K562 (cell line): ENCODE results near the gene LRRC4. TPM values are rescaled to one million over a fixed set of nuclear protein-coding genes. Genes with fewer than 3 reads are reported as not detected.

Source experiments
- ATAC-seq: fragments of 200-7000 bp; cut with Tn5 transposase; 3 replicates; pipeline ENCODE4 v1.9.1; 2020; ENCODE audit warnings: moderate library complexity
- BruUV-seq: library from RNA; stranded (reverse); fragments of 400-500 nt; replicated peaks from 2 replicates; lab custom pipeline; 2021; lab: Mats Ljungman, UMichigan
- CTCF ChIA-PET: fragments of 300-600 bp; formaldehyde crosslinking; extraction: SDS; loops from one replicate; lab custom pipeline; 2021; ENCODE audit warnings: low intra/inter-chr PET ratio; lab: Yijun Ruan, JAX
- POLR2A ChIA-PET: fragments of 300-600, 350-650 bp; sonication (Branson Sonifier 250); formaldehyde crosslinking; extraction: SDS; loops from one replicate; lab custom pipeline; 2021; ENCODE audit warnings: antibody characterized with exemption, inconsistent platforms; lab: Yijun Ruan, JAX
- DNase-seq, 4 experiments: peaks; one replicate each; pipeline versions ENCODE4 v3.0.0 to v3.0.0-alpha.2; 2011 to 2018; ENCODE audit warnings: low spot score in 3 of 4, mixed read lengths in 3 of 4; ENCODE audit errors: extremely low read depth in 1 of 4
- FAIRE-seq: peaks from 2 replicates; lab custom pipeline; 2011; peaks lifted over from hg19 to GRCh38; lab: Jason Lieb, UNC
- H2AFZ ChIP-seq: 2 replicates; pipeline ENCODE4 v1.6.0; 2011; ENCODE audit warnings: low read depth, low read length, control low read depth, inconsistent platforms
- H3K27ac ChIP-seq: fragments of 200-600 bp; 3 replicates; pipeline ENCODE4 v1.8.0; 2011; ENCODE audit warnings: low read depth, mild to moderate bottlenecking, control low read depth, inconsistent platforms, low read length, moderate library complexity, mixed read lengths; ENCODE audit errors: extremely low read depth
- H3K27me3 ChIP-seq, 2 experiments: fragments of 300-600 bp in 1 of 2; 2 replicates in 1 of 2; 3 replicates in 1 of 2; pipeline versions ENCODE4 v1.6.0 to v1.8.0; 2011; ENCODE audit warnings: inconsistent platforms in 2 of 2, low read length in 2 of 2, mild to moderate bottlenecking in 1 of 2, mixed read lengths in 1 of 2, moderate library complexity in 1 of 2; ENCODE audit not compliant: control insufficient read depth in 2 of 2, insufficient read depth in 2 of 2
- H3K36me3 ChIP-seq: fragments of 300-600 bp; 3 replicates; pipeline ENCODE4 v1.8.0; 2011; ENCODE audit warnings: mild to moderate bottlenecking, low read length, inconsistent platforms; ENCODE audit not compliant: control insufficient read depth, insufficient read depth
- H3K4me1 ChIP-seq, 2 experiments: fragments of 200-600 bp in 1 of 2; replicated peaks in 1 of 2; 2 replicates in 1 of 2; 3 replicates in 1 of 2; pipeline versions ENCODE4 v1.5.1 to v1.8.0; 2011; ENCODE audit warnings: inconsistent platforms in 2 of 2, low read length in 2 of 2, mild to moderate bottlenecking in 1 of 2, mixed read lengths in 1 of 2, moderate library complexity in 1 of 2; ENCODE audit not compliant: control insufficient read depth in 2 of 2, insufficient read depth in 2 of 2
- H3K4me2 ChIP-seq: 2 replicates; pipeline ENCODE4 v1.6.1; 2011; ENCODE audit warnings: low read length, control low read depth, inconsistent platforms, mixed read lengths; ENCODE audit not compliant: insufficient read depth
- H3K4me3 ChIP-seq: fragments of 200-600 bp; sonication (generic), shearing (Covaris generic); 2 replicates; pipeline ENCODE4 v1.5.1; 2016; ENCODE audit warnings: control low read depth, inconsistent platforms
- H3K79me2 ChIP-seq: fragments of 200-600 bp; 3 replicates; pipeline ENCODE4 v1.8.0; 2011; ENCODE audit warnings: low read length, inconsistent platforms; ENCODE audit not compliant: control insufficient read depth, insufficient read depth
- H3K9ac ChIP-seq, 2 experiments: 2 replicates each; pipeline versions ENCODE4 v1.6.0 to v1.6.1; 2011; ENCODE audit warnings: low read depth in 2 of 2, low read length in 2 of 2, control low read depth in 1 of 2, inconsistent platforms in 1 of 2, mild to moderate bottlenecking in 1 of 2, mixed read lengths in 1 of 2; ENCODE audit not compliant: insufficient read depth in 1 of 2
- H3K9me1 ChIP-seq: one replicate; pipeline ENCODE4 v1.6.0; 2011; ENCODE audit warnings: inconsistent platforms, mild to moderate bottlenecking, low read length, moderate library complexity; ENCODE audit not compliant: control insufficient read depth, insufficient read depth
- H3K9me3 ChIP-seq: replicated peaks from 2 replicates; pipeline ENCODE4 v1.5.1; 2011; ENCODE audit warnings: low read depth, low read length, inconsistent platforms; ENCODE audit not compliant: control insufficient read depth, insufficient read depth
- H4K20me1 ChIP-seq: replicated peaks from 2 replicates; pipeline ENCODE4 v1.6.1; 2011; ENCODE audit warnings: low read length, inconsistent platforms, mixed read lengths; ENCODE audit not compliant: control insufficient read depth, insufficient read depth
- ILF3 ChIP-seq: fragments of 450-650 bp; IDR thresholded peaks from 2 replicates; pipeline ENCODE4 v1.6.1; 2018; ENCODE audit warnings: antibody characterized with exemption, mild to moderate bottlenecking, moderate library complexity, borderline replicate concordance
- NCOA4 ChIP-seq: fragments of 450-650 bp; IDR thresholded peaks from 2 replicates; pipeline ENCODE4 v1.6.1; 2018; ENCODE audit warnings: mild to moderate bottlenecking; ENCODE audit not compliant: partially characterized antibody
- NFIC ChIP-seq: fragments of 450-650 bp; IDR thresholded peaks from 2 replicates; pipeline ENCODE4 v1.6.1; 2017; ENCODE audit warnings: mild to moderate bottlenecking, inconsistent platforms
- NFIX ChIP-seq: fragments of 250-450 bp; sonication (Bioruptor Pico); IDR thresholded peaks from 2 replicates; pipeline ENCODE4 v1.4.0; 2020; ENCODE audit warnings: low read depth, mild to moderate bottlenecking, moderate library complexity
- TCFL5 ChIP-seq: fragments of 250-450 bp; sonication (Bioruptor Pico); conservative IDR thresholded peaks from 2 replicates; pipeline ENCODE4 v1.6.1; 2021; ENCODE audit warnings: mild to moderate bottlenecking, moderate library complexity, matching md5 sums
- ZBTB17 ChIP-seq: fragments of 450-650 bp; formaldehyde crosslinking; IDR thresholded peaks from 2 replicates; pipeline ENCODE4 v1.4.0; 2020; ENCODE audit warnings: mild to moderate bottlenecking
- ZNF124 ChIP-seq: sonication (generic); formaldehyde crosslinking; IDR thresholded peaks from 2 replicates; pipeline ENCODE4 v1.8.1; 2022; ENCODE audit warnings: missing genetic modification reagents
- ZNF143 ChIP-seq: sonication (generic); formaldehyde crosslinking; IDR thresholded peaks from 2 replicates; pipeline ENCODE4 v1.9.0; 2022; ENCODE audit warnings: mild to moderate bottlenecking, missing genetic modification reagents
- ZNF316 ChIP-seq: fragments of 450-650 bp; IDR thresholded peaks from 2 replicates; pipeline ENCODE4 v1.6.1; 2016
- ZNF584 ChIP-seq: fragments of 200-800 bp; sonication (Bioruptor generic); IDR thresholded peaks from 2 replicates; pipeline ENCODE4 v1.6.1; 2016; ENCODE audit warnings: low read depth, mild to moderate bottlenecking, missing genetic modification characterization, missing compliant biosample characterization
- ZZZ3 ChIP-seq: fragments of 450-650 bp; IDR thresholded peaks from 2 replicates; pipeline ENCODE4 v1.6.1; 2016; ENCODE audit warnings: antibody characterized with exemption, mild to moderate bottlenecking, moderate library complexity
- in situ Hi-C: fragments of 300-500 bp; cut with MboI; formaldehyde crosslinking; loops from 4 replicates; pipeline ENCODE4 v1.15.0; 2018; ENCODE audit warnings: inconsistent platforms, mixed read lengths
- intact Hi-C: fragments of 100-400 bp; cut with micrococcal nuclease; formaldehyde crosslinking; loops from 2 replicates; pipeline ENCODE4 v1.14.2; 2022
- polyA plus RNA-seq, 8 experiments: library from polyadenylated mRNA; depleted of rRNA in 4 of 8; stranded (reverse) in 5 of 8; unstranded in 3 of 8; fragments of >200 nt; fragmentation: Nextera tagmentation in 2 of 8; fragmentation: Illumina TruSeq in 1 of 8; extraction: Ambion mirVana in 2 of 8; extraction: Trizol in 1 of 8; gene quantifications; 2 replicates each; pipeline versions ENCODE4 v1.2.1 to v1.2.3, GENCODE V29; 2011 to 2014; ENCODE audit warnings: inconsistent platforms in 1 of 8, missing spikeins in 1 of 8
- total RNA-seq, 7 experiments: library from RNA; depleted of rRNA in 6 of 7; stranded (reverse); fragments of >200 nt in 6 of 7; fragmentation: Illumina TruSeq in 2 of 7; extraction: Trizol in 2 of 7; gene quantifications; 2 replicates each; pipeline versions ENCODE4 v1.2.1 to v1.2.3, GENCODE V29; 2011 to 2021; ENCODE audit warnings: low replicate concordance in 1 of 7
- TF ChIP-seq, protein P1 (sequence below), 2 experiments: fragments of 150-350 bp in 1 of 2; IDR thresholded peaks; 2 replicates each; pipeline ENCODE4 v1.6.1; 2012 to 2016; ENCODE audit warnings: low read depth in 2 of 2, low read length in 2 of 2, mild to moderate bottlenecking in 1 of 2, moderate library complexity in 1 of 2
- TF ChIP-seq, protein P2 (sequence below): fragments of 250-450 bp; sonication (Bioruptor Pico); IDR thresholded peaks from 2 replicates; pipeline ENCODE4 v1.8.0; 2021; ENCODE audit warnings: mild to moderate bottlenecking, moderate library complexity

Gene LRRC4
- total and polyA plus RNA-seq, 9 of the 15 experiments (the other 6 are each of a cell fraction or from before 2014, with no cell fraction given): 0.04 to 0.11 TPM; not detected in 7

DNA sequence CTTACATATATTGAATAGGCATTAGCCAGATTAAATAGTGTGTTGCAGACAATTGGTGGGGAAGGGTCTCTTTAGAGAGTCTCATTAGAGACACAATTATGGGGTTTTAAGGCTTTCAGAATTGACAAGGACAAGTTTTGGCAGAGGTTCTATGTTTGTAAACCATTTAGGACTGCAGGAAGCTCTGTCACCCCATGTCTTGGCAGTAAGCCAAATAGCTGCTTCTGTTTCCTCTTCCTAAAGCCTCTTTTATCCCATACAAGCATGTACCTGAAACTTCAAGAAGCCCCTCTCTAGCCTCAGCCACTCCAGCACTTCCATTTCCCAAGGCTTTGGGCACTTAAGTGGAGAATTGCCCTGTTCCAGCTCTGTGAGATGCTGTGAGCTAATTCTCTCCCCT lies 21.8 kb upstream of the LRRC4 start:
- BruUV-seq: no TSS peak
- peak in 2 of 4 experiments; percentile 40 to 49 for DNase-seq
- 0 out of 2 replicates have a peak, but pooled peaks cover 11% of the 10 kb centered on the region for H4K20me1 ChIP-seq
- H3K4me2 ChIP-seq: no peak overlapping the region
- no peak overlapping the region for H3K27ac ChIP-seq
- H3K4me1 ChIP-seq: no peaks in the 10 kb centered on the region; a peak in 1 of 5 replicates
- no peaks in the 10 kb centered on the region for H3K9me3 ChIP-seq
- H3K9ac ChIP-seq: no peak overlapping the region
- in situ Hi-C loops (no loop called here), intact Hi-C loops (no loop called here)
- H3K27me3 ChIP-seq: no peaks in the 10 kb centered on the region
- H3K36me3 ChIP-seq: peaks cover 52% of the 10 kb centered on the region
- no peaks in the 10 kb centered on the region for H3K9me1 ChIP-seq
- POLR2A ChIA-PET: interaction anchor here (0.6 to 1.2 kb wide), 6 partner anchors 8 to 61 kb away, joined by 3 to 6 read pairs (median 3); no protein-coding TSS in a partner anchor
- ATAC-seq: peak; percentile 37
- H2AFZ ChIP-seq: no peak overlapping the region
- FAIRE-seq: peak; percentile 40
- TF ChIP-seq ZBTB17 (CRISPR knock-in tag) (no peak), ILF3 (no peak), ZZZ3 (no peak), ZNF124 (CRISPR knock-in tag) (no peak), TCFL5 (CRISPR knock-in tag) (no peak), ZNF143 (CRISPR knock-in tag) (no peak), ZNF584 (CRISPR knock-in tag) (0 out of 2 replicates have a peak, but pooled peaks have one; percentile 36), ZNF316 (no peak), NCOA4 (no peak), NFIX (CRISPR knock-in tag) (peak; percentile 87), NFIC (peak; percentile 98)
- TF ChIP-seq, protein P1, sequence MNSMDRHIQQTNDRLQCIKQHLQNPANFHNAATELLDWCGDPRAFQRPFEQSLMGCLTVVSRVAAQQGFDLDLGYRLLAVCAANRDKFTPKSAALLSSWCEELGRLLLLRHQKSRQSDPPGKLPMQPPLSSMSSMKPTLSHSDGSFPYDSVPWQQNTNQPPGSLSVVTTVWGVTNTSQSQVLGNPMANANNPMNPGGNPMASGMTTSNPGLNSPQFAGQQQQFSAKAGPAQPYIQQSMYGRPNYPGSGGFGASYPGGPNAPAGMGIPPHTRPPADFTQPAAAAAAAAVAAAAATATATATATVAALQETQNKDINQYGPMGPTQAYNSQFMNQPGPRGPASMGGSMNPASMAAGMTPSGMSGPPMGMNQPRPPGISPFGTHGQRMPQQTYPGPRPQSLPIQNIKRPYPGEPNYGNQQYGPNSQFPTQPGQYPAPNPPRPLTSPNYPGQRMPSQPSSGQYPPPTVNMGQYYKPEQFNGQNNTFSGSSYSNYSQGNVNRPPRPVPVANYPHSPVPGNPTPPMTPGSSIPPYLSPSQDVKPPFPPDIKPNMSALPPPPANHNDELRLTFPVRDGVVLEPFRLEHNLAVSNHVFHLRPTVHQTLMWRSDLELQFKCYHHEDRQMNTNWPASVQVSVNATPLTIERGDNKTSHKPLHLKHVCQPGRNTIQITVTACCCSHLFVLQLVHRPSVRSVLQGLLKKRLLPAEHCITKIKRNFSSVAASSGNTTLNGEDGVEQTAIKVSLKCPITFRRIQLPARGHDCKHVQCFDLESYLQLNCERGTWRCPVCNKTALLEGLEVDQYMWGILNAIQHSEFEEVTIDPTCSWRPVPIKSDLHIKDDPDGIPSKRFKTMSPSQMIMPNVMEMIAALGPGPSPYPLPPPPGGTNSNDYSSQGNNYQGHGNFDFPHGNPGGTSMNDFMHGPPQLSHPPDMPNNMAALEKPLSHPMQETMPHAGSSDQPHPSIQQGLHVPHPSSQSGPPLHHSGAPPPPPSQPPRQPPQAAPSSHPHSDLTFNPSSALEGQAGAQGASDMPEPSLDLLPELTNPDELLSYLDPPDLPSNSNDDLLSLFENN (IDR thresholded peaks at IDR 0.05; ENCODE audit: low read depth in 2 of 2, low read length in 2 of 2): no peak
- TF ChIP-seq, protein P2, sequence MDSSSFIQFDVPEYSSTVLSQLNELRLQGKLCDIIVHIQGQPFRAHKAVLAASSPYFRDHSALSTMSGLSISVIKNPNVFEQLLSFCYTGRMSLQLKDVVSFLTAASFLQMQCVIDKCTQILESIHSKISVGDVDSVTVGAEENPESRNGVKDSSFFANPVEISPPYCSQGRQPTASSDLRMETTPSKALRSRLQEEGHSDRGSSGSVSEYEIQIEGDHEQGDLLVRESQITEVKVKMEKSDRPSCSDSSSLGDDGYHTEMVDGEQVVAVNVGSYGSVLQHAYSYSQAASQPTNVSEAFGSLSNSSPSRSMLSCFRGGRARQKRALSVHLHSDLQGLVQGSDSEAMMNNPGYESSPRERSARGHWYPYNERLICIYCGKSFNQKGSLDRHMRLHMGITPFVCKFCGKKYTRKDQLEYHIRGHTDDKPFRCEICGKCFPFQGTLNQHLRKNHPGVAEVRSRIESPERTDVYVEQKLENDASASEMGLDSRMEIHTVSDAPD (CRISPR knock-in tag): no peak
- TF ChIP-seq, all 486 proteins: peak for 3
- Histone ChIP-seq H3K4me3 (no peak overlapping the region), H3K79me2 (no peaks in the 10 kb centered on the region)
- CTCF ChIA-PET: no interaction called here
